Calu3 (cell line): Measurements from ENCODE around the gene NOL11. TPM values are rescaled to one million over a fixed set of nuclear protein-coding genes. Genes with fewer than 3 reads are reported as not detected.

Experiments used
- BruUV-seq: library from RNA; stranded (reverse); fragments of 400-500 nt; replicated peaks from 2 replicates; lab custom pipeline; 2021; lab: Mats Ljungman, UMichigan
- CTCF ChIA-PET: fragments of 300-600 bp; sonication (Branson Sonifier 250); formaldehyde crosslinking; loops from one replicate; lab custom pipeline; 2022; ENCODE audit warnings: antibody characterized with exemption; lab: Charles Lee
- DNase-seq: peaks from one replicate; pipeline ENCODE4 v3.0.0; 2022
- H3K27ac Mint-ChIP-seq: one replicate; pipeline ENCODE4 v1.8.0; 2022; ENCODE audit warnings: mixed read lengths; ENCODE audit not compliant: unreplicated experiment
- H3K27me3 Mint-ChIP-seq: one replicate; pipeline ENCODE4 v1.8.0; 2022; ENCODE audit warnings: mixed read lengths; ENCODE audit not compliant: unreplicated experiment
- H3K36me3 Mint-ChIP-seq: one replicate; pipeline ENCODE4 v1.8.0; 2022; ENCODE audit warnings: mild to moderate bottlenecking, moderate library complexity, mixed read lengths; ENCODE audit not compliant: insufficient read depth, unreplicated experiment
- H3K4me1 Mint-ChIP-seq: one replicate; pipeline ENCODE4 v1.8.0; 2022; ENCODE audit warnings: mild to moderate bottlenecking, low read depth, mixed read lengths; ENCODE audit not compliant: unreplicated experiment
- H3K4me3 Mint-ChIP-seq: one replicate; pipeline ENCODE4 v1.8.0; 2022; ENCODE audit warnings: mild to moderate bottlenecking, low read depth, moderate library complexity, mixed read lengths; ENCODE audit not compliant: unreplicated experiment
- H3K9me3 Mint-ChIP-seq: one replicate; pipeline ENCODE4 v1.8.0; 2022; ENCODE audit warnings: low read depth, mixed read lengths; ENCODE audit not compliant: unreplicated experiment
- CTCF ChIP-seq: fragments of 200-600 bp; IDR thresholded peaks from one replicate; pipeline ENCODE4 v1.8.0; 2022; ENCODE audit warnings: antibody characterized with exemption; ENCODE audit not compliant: unreplicated experiment
- intact Hi-C: fragments of 100-400 bp; cut with micrococcal nuclease; formaldehyde crosslinking; loops from one replicate; pipeline ENCODE4 v1.10.0; 2022; ENCODE audit not compliant: unreplicated experiment
- total RNA-seq: library from RNA; stranded (reverse); gene quantifications from 2 replicates; pipeline ENCODE4 v1.2.3, GENCODE V29; 2022

NOL11 gene
- total RNA-seq, 1 experiment from 2014 or later: 64.8 TPM

GRCh38 chr17:67680445-67681224, 37.1 kb upstream of the NOL11 start:
- BruUV-seq: no TSS peak
- TF ChIP-seq CTCF: no peak
- H3K4me3 Mint-ChIP-seq: no peak overlapping the region
- intact Hi-C loops: no loop called here
- H3K9me3 Mint-ChIP-seq: no peaks in the 10 kb centered on the region
- H3K36me3 Mint-ChIP-seq: no peaks in the 10 kb centered on the region
- no peaks in the 10 kb centered on the region for H3K4me1 Mint-ChIP-seq
- H3K27me3 Mint-ChIP-seq: no peaks in the 10 kb centered on the region
- CTCF ChIA-PET: no interaction called here
- no peak overlapping the region for H3K27ac Mint-ChIP-seq
- no peak for DNase-seq

GRCh38 chr17:67682196-67682595, 35.5 kb upstream of the NOL11 start:
- no TSS peak for BruUV-seq
- intact Hi-C loops: no loop called here
- Mint-ChIP-seq H3K9me3 (no peaks in the 10 kb centered on the region), H3K36me3 (no peaks in the 10 kb centered on the region), H3K4me1 (no peaks in the 10 kb centered on the region), H3K4me3 (no peak overlapping the region), H3K27me3 (no peaks in the 10 kb centered on the region), H3K27ac (no peak overlapping the region)
- no peak for TF ChIP-seq CTCF
- CTCF ChIA-PET: no interaction called here
- no peak for DNase-seq

- BruUV-seq: no TSS peak
- Mint-ChIP-seq H3K27me3 (no peaks in the 10 kb centered on the region), H3K4me3 (no peak overlapping the region), H3K36me3 (no peaks in the 10 kb centered on the region), H3K4me1 (no peaks in the 10 kb centered on the region), H3K27ac (no peak overlapping the region), H3K9me3 (no peaks in the 10 kb centered on the region)
- intact Hi-C loops: no loop called here
- no peak for DNase-seq
- no peak for TF ChIP-seq CTCF
- CTCF ChIA-PET: interaction anchor here (0.6 kb wide), 1 partner anchor 435 kb away, joined by 3 read pairs; no protein-coding TSS in a partner anchor
These were observed 32.4 kb upstream of the NOL11 start for GRCh38 chr17:67685351-67685750.

- no peak for DNase-seq
- intact Hi-C loops: no loop called here
- Mint-ChIP-seq H3K4me1 (no peaks in the 10 kb centered on the region), H3K27ac (no peak overlapping the region), H3K27me3 (no peaks in the 10 kb centered on the region), H3K4me3 (no peak overlapping the region), H3K9me3 (no peaks in the 10 kb centered on the region), H3K36me3 (no peaks in the 10 kb centered on the region)
- CTCF ChIA-PET: no interaction called here
- TF ChIP-seq CTCF: no peak
- no TSS peak for BruUV-seq
These were observed 31.5 kb upstream of the NOL11 start for GRCh38 chr17:67686241-67686640.
